Kidney tubule cell (primary cell): ENCODE results near the gene RAB31.

ENCODE experiments used
- DNase-seq: peaks from one replicate; pipeline ENCODE4 v3.0.0-alpha.2; 2018; ENCODE audit warnings: low spot score

RAB31 gene

DNA sequence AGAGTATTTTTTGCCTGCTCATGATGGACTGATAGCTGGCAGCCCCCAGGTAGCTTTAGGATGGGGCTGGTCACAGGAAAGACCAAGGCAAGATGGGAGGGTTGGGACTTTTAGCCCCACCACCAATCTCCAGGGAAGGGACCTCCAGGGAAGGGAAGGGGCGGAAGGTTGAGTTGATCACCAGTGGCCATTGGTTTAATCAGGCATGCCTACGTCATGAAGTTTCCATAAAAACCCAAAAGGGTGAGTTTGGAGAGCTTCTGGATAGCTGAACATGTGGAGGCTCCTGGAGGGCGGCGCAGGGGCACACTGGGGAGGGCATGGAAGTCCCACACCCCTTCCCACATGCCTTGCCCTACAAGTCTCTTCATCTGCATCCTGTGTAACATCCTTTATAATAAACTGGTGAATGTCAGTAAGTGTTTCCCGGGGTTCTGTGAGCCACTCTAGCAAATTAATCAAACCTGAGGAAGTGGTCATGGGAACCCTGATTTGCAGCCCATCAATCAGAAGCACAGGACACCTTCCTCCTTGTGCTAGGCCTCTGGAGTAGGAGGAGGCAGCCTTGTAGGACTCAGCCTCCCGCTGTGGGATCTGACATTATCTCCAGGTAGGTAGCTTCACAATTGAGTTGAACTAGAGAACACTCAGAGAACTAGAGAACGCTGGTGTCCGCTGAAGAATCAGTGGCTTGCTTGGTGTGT, 30.3 kb downstream of the RAB31 start:
- no peak for DNase-seq

DNA sequence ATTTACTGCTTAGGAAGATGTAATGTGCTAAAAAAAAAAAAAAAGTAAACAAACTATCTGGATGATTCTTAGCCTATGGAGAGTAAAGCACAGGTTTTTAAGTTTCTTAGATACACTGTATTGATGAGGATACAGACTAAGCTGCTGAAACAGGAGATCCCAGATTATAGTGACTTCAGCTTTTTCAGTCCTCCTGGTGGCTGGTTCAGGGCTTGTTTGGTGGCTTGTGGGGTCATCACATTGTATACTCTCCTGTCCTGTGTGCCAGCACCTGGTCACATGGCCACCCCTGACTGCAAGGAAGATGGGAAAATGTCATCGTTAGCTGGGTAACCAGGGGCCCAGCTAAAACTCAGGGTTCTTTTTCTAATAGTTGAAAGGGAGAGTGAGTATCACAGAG, 31.4 kb downstream of the RAB31 start:
- no peak for DNase-seq

DNA sequence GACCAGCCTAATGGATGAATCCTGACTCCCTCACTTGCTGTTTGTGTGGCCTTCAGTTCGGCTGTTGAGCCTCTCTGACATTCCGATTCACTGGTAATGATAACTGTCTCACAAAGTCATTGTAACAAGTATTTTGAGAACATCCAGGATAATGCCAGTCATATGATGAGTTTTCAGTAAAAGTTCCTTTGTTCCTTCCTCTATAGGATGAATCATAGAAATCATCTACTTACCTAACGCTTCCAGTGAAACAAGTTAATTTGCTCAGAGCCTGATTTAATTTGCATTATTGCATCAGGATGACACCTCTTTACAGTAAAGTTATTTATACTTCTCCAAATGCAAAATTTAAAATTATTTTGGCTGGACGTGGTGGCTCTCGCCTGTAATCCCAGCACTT, 32.0 kb downstream of the RAB31 start:
- no peak for DNase-seq

DNA sequence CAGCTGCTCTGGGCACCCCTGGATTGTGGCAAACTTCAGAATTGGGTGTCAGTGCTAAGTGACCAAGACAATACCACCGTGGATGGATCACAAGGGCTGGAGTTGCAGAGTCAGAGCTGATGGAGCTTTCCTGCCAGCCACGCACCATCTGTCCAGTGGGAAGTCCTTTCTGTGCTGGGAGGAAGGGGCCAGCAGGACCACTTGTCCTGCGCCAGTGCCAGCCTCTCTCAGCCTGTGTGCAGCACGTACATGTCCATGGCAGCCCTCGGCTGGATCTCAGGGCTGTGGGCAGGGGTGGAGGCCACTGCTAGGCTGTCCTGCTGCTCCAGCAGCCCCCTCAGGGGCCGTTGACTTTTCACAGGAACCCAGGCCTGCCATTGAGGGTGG, 33.3 kb downstream of the RAB31 start:
- DNase-seq: no peak

DNA sequence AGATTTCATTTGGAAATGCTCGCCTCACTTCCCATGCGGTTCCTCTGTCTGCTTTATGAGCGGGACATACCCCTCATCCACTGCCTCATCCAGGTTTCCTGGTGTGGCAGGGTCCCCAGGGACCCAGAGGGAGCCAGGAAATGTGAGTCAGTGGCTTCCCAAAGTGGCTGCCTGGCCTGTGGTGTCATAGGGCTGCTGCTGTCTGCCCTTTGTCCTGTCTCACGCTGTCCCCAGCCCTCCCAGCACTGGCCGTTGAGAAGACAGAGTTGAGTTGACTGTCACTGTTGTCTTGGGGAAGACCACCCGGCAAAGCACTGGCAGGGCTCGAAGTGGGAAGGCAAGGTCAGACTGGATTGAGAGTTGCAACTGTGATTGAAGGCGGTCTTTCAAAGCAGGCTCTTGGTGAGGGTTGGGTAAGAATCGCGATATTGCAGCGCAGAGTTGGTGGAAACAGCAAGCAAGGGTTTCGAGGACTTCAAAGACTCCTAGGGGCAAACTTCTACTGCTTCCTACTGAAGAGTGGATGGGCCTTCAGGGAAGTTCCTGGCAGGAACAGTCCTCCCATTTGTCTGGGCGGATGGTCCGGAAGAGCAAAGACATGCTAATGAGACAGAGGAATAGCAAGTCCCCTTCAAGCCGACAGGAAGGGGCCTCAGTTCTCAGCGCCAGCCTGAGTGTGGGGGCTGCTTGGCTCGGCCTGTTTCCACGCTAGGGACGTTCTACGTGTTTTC, 33.9 kb downstream of the RAB31 start:
- peak; percentile 60 for DNase-seq

DNA sequence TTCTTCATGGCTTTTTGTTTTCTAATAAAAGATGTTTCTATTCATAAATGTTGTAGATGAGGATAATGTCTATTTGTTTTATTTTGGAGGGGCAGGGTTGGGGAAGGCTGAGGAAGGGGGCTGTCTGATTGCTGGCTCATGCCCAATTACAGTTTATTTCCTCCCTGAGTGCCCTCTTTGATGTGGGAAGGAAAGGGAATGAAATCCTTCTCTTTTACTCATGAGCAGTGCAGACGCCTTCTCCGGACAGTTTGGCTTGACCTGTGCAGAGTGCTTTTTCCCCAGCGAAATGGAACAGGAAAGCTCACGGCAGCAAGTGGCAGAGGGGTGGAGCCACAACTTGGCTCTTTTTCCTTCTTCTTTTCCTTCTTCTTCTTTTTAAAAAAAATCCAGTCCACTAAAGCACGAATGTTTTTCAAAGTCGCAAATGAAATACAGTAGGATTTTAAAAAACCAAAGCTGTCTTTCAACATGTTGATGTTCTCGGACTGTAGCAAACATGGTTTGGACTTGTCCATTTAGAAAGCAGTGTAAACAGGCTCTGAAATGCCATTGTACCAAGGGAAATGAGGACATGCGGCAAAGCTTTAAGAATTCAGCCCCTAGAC, 34.5 kb downstream of the RAB31 start:
- DNase-seq: peak; percentile 77

DNA sequence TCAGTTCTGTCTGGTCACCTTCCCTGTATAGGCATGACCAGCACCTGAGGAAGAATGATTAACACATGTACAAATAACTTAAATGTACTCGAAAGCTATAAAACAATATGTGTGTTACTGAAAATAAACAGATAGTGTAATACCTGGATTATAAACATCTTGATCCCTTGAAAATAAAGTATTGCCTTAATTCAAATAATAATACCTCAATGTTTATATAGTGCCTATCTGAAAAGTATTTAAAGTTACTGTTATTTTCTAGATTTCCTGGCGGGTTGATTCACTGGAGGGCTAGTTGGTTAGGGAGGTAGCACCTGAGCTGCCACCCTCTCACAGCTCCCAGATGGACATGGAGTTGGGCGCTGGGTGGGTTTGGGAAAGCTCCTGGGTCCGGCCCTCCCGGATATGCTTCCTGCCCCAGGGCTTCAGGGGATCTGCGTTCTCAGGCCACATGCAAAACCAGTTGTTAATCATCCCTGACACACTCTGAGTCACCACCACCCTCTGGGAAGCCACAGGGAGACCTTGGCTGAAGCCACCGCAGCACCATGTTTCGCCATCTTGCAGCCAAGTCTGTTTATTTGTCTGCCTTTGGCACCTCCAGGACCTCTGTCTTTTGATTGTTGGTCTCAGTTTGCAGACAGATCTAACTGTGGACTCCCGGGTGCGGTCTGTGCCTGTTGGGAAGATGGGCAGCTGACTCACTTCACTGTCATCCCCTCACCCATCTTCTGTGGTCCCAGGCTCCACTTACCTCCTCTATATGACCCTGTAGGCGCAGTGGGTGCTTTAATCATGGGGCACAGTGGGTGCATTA, 35.3 kb downstream of the RAB31 start:
- DNase-seq: peak; percentile 97

DNA sequence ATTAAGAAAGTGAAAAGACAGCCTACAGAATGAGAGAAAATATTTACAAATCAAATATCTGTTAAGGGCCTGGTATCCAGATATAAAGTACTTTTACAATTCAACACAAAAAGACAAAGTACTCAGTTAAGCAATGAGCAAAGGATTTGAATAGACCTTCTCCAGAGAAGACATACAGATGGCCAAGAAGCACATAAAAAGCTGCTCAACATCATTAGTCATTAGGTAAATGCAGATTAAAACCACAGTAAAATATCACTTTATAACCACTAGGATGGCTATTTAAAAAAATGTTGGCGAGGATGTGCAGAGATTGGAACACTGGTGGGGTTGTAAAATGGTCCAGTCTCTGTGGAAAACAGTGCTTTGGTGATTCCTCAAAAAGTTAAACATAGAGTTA, 38.9 kb downstream of the RAB31 start:
- no peak for DNase-seq

DNA sequence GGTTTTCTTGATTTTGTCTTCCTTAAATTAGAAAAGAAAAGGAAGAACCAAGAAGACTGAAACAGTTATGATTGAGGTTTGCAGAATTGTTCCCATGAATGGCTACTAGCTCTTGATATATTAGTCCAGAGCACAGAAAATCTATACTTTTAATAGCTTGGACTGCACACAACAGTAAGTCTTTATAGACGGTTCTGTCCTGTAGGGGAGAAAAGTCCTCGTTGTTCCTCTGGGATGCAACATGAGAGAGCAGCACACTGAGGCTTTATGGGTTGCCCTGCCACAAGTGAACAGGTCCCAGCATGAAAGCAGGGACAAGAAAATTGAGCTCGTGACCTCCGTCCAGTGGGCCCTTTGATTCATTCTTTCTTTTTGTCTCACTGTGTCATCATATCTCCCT, 41.5 kb downstream of the RAB31 start:
- no peak for DNase-seq

DNA sequence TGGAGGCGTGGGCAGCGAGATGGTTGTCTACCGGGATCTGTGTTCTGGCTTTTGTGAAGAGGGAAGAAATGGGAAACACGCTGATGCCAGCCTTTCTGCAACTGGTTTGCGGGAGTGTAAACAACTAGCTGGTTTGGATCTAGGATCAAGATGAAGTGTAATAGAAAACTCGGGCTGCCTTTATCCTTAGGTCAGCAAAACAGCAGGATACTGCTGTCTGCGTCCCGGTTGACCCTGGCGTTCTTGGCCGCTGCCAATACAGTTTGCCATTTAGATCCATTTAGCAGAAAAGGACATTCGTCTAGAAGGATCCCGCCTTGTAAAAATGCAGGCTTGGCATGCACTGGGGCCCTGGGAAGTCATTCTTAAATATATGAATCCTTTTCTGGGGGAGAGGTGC, 42.0 kb downstream of the RAB31 start:
- no peak for DNase-seq

DNA sequence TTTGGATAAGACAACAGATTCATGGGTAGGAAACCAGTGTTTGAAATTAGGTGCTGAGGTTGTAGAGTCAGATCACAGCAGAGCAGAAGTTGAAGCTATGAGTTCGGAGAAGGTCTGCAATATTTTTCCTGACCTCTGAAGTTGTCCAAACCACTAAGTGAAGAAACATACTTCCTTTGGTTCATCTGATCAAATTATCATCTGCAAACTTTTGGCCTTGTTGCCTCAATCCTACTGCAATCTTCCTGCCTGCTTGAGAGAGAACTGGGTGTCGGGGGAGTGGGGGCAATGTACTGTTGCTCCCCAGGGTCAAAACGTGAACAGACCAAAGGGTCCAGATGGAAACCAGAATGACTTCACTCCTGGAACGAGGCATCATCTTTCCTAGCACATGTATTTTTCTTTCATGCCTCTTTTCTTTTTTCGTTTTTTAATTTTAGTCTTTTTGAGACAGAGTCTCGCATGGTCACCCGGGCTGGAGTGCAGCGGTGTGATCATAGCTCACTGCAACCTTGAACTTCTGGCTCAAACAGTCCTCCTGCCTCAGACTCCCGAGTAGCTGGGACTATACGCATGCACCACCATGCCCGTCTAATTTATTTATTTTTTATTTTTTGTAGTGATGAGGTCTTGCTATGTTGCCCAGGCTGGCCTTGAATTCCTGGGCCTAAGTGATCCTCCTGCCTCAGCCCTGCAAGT, 42.7 kb downstream of the RAB31 start:
- no peak for DNase-seq

DNA sequence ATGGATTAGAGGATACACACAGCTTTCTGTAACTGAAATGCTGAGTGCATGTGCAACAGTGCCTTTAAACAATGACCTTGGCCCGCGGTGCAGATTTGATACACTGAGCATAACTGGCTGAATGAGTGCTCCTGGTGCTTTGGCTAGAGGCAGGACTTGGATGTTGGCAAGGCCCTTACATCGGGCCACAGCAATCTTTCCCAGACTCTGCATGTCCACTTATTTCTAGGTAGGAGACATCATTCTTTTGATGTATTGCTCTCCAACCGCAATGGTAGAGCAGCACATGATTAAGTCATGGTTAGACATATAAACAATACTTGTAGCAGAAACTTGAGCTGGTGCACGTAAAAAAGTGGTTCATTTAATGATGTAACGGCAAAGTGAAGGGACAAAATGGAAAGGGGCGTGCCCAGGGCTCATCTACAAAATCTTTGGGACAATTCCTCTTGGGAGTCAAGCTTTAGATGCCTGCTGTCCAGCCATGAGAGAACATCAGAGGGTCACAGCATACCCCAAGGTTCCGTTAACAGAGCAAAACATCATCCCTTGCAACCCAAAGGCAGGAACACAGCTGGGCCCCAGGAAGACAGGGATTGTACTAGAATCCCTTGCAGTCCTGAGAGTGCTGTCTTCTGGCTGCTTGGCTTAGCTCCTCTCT, 43.4 kb downstream of the RAB31 start:
- no peak for DNase-seq

DNA sequence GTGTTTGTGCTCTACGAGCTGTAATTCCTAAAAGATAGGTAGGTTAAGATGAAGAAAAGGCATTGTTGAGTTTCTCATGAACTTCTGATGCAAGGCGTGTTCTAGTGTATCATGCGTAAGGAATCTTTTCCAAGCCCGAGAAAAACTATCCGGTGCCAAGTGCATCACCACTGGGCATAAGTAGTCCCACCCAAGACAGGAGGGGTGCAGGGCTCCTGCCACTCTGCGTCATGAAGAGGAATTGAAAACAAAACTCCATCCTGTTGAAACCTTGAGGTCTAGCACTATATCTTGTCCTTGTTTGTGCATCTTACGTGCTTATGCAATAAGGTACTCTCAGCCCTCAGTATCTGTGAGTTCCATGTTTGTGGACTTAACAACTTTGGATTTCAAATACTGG, 45.7 kb downstream of the RAB31 start:
- no peak for DNase-seq

DNA sequence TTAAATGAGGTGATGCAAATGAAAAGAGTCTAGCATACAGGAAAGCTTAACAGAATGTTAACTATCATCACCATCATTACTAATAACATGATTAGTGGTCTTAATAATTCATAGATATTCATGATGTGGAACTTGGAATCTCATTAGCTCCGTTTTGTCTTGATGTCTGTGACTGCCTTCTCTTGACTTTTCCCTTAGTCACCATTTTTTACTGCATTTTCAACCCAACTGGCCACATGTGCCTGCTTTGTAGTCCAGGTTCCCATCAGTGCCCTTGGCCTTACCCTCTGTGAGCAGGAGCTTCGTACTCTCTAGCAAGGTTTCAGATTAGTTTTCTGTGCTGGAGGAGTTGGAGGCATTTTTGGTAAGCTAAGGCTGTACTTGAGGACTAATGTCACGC, 47.0 kb downstream of the RAB31 start:
- no peak for DNase-seq

DNA sequence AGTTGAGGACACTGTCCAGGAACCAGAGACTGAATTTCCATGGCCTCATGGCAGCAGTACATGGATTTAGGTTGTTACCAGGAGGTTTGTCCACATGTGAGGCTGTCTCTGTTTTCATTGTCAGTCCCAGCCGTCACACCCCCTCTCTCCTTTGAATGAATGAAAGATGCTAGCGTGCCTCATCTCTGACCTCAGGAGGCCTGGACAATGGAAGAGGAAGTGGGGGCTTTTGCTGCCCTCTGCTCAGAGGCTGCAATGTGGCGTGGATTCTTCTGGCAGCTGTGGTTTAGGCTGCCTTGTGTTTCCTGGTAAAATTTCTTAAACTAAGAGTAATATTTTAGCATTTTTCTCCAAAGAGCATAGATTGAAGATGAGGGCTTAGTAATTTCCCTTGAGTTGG, 47.5 kb downstream of the RAB31 start:
- DNase-seq: peak; percentile 6

DNA sequence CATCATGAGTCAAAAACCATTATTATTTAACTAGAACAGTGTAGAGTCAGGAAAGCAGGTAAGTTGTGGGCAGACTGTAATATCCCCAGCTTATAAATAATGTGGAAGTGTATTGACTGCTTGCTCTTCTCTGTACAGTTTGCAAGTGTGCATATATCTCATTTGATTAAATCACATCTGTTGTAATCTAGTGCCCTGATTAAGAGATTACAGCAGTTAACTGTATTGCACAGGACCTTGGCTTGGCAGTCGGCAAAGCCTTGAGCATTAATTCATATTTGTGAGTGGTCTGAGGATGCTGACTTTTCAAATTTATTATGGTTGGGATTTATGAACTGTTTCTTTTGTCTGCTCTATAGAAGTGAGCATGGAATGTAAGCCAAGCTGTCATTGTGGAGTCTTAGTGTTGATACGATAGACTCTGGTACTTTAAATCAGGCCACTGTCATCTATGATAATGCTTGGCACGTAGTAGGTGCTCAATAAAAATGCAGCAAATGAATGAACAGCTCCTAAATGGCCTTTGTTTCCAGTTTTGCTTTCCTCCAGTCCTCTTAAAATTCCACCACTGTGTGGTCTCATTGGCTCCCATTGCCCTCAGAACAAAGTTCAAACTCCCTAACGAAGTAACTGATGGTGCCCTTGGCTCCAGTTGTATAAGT, 48.3 kb downstream of the RAB31 start:
- no peak for DNase-seq

DNA sequence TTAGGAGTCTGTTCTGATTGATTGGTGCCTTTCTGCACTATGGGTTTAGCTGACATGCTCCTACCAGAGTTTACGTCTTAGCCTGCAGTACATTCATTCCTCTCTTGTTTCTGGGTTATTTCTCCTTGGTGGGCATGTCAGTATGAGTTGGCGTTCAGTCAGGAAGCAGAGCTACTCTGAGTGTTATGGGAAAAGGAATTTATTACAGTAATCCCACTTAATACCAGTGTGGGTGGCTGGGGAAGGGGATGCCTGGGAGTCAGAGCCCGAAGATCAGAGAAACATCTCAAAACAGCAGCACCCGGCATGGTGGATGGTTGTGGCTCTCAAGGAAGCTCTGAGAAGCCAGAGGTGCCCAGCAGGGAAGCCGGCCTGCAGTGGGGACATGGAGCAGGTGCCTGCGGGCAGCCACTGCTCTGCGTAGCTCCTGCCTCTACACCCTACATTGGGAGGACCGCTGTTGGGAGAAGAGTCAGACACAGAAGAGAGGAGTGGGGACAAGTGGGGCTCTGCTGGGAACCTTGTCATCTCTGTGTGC, 48.9 kb downstream of the RAB31 start:
- no peak for DNase-seq

DNA sequence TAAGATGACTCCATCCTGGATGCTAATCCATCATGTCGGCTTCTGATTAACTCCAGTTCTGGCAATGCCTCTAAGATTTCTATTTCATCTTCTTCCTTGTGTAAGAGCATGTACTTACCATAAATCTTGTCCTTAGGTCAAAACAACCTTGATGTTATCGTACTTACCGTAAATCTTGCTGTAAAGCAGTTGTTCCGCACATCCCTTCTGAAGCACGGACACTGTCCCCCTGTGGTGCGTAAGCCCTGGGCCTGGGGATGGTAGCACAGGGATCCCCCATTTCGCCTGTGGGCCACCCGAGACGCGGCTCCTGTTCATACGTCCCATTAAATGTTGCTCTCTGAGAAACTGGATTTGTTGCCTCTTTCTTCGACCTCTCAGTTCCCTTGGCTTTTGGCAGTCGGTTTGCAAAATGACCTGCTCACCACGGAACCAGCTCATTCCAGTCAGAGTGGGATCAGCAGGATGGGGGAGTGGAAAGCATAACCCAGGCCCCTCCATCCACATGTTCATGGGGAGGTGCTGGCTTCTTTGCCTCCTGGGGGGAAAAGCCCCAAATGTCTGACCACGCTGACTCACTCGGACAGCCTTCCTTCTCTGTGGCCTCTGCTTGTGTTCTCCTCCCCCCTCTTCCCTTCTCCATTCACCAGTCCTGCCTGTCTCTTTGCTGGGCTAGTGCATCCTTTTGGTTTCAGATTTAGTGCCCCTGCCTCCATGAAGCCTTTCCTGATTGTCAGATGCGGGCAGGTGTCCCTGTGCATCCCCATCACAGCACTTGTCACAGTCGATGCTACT, 49.9 kb downstream of the RAB31 start:
- peak; percentile 80 for DNase-seq

DNA sequence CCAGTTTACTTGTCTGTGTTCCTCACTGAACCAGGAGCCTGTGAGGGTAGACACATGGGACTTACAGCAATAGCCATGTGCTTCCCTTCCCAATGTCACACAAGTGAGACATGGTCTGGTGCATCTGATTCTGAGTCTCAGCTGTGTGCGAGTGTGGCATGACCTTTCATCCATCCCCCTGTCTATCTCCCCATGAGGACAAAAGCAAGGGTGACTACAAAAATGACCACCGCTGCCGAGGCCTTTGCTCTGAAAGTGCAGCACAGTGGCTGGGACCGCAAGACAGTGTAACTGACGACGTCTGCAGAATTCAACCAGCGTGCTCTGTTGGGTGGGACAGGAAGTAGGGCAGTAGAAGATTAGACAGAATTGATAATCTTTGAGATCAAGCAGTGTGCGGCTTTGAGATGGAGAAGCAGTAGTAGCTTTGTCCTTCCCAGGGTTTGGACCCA, 50.5 kb downstream of the RAB31 start:
- no peak for DNase-seq

DNA sequence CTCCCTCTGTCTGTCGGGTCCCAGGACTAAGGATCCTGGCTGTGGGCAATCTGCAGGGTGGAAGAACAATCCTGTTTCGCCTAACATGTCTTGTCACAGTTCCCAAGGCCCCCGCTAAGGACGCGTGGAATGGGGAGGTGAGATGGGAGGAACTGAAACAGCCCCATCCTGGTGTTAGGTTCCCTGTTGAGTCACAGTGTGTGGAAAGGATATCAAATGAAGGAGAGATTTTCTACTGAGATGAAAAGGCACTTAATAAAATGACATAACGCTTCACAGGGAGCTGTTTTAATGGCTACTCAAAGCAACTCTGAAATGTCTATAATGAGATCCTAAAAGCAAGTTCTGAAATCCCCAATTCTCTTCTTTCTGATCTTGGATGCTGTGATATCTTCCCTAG, 52.5 kb downstream of the RAB31 start:
- no peak for DNase-seq
